ENCODE measurements around the gene TBC1D9B. TPM values are rescaled to one million over a fixed set of nuclear protein-coding genes. Genes with fewer than 3 reads are reported as not detected.

The TBC1D9B gene
- total RNA-seq, 4 donors from 2014 or later = 97.5 to 177 (median 116) TPM

- Histone ChIP-seq H3K4me1 (no peaks in the 10 kb centered on the region), H3K27me3 (no peaks in the 10 kb centered on the region), H3K27ac (no peak overlapping the region), H3K36me3 (peaks cover 98% of the 10 kb centered on the region), H3K9me3 (no peaks in the 10 kb centered on the region), H3K4me3 (no peak overlapping the region)
- WGBS = 91% methylated on average over 13 of the region's 13 CpGs
- TF ChIP-seq POLR2AphosphoS5 (IDR thresholded peaks at IDR 0.05) = no peak
- no peak for TF ChIP-seq POLR2A (IDR thresholded peaks at IDR 0.05)
- TF ChIP-seq EP300 (IDR thresholded peaks at IDR 0.05) = no peak
- TF ChIP-seq CTCF (IDR thresholded peaks at IDR 0.05) = no peak
- DNase-seq (ENCODE audit: low spot score in 2 of 2) = no peak
Observed at GRCh38 chr5:179889885-179890284, 17.8 kb downstream of the TBC1D9B start.

GRCh38 chr5:179887802-179888201 lies 19.9 kb downstream of the TBC1D9B start:
- Histone ChIP-seq H3K27me3 (no peaks in the 10 kb centered on the region), H3K4me1 (no peaks in the 10 kb centered on the region), H3K27ac (no peak overlapping the region), H3K4me3 (no peak overlapping the region), H3K9me3 (no peaks in the 10 kb centered on the region), H3K36me3 (peaks cover 94% of the 10 kb centered on the region)
- no peak for TF ChIP-seq POLR2AphosphoS5 (IDR thresholded peaks at IDR 0.05)
- TF ChIP-seq CTCF (IDR thresholded peaks at IDR 0.05) = no peak
- no peak for TF ChIP-seq POLR2A (IDR thresholded peaks at IDR 0.05)
- TF ChIP-seq EP300 (IDR thresholded peaks at IDR 0.05) = no peak
- 97% methylated on average over 6 of the region's 6 CpGs for WGBS
- no peak for DNase-seq (ENCODE audit: low spot score in 2 of 2)

- H3K36me3 ChIP-seq = peaks cover 87% of the 10 kb centered on the region
- H3K27me3 ChIP-seq = no peaks in the 10 kb centered on the region
- no peak overlapping the region for H3K27ac ChIP-seq
- no peak overlapping the region for H3K4me3 ChIP-seq
- DNase-seq (ENCODE audit: low spot score in 2 of 2) = no peak
- no peaks in the 10 kb centered on the region for H3K4me1 ChIP-seq
- H3K9me3 ChIP-seq = no peaks in the 10 kb centered on the region
- 95% methylated on average over 11 of the region's 11 CpGs for WGBS
- no peak for TF ChIP-seq POLR2AphosphoS5 (IDR thresholded peaks at IDR 0.05)
- TF ChIP-seq EP300 (IDR thresholded peaks at IDR 0.05) = no peak
- TF ChIP-seq CTCF (IDR thresholded peaks at IDR 0.05) = no peak
- no peak for TF ChIP-seq POLR2A (IDR thresholded peaks at IDR 0.05)
Observed at GRCh38 chr5:179887095-179887494, 20.6 kb downstream of the TBC1D9B start.

- H3K36me3 ChIP-seq = peaks cover 79% of the 10 kb centered on the region
Observed at GRCh38 chr5:179886190-179886911, 21.3 kb downstream of the TBC1D9B start.

More at GRCh38 chr5:179886190-179886911, 21.3 kb downstream of the TBC1D9B start:
- 76% methylated on average over 14 of the region's 14 CpGs for WGBS
- no peak for DNase-seq (ENCODE audit: low spot score in 2 of 2)
- TF ChIP-seq EP300 (IDR thresholded peaks at IDR 0.05) (no peak), POLR2AphosphoS5 (IDR thresholded peaks at IDR 0.05) (no peak), CTCF (IDR thresholded peaks at IDR 0.05) (no peak), POLR2A (IDR thresholded peaks at IDR 0.05) (no peak)
- no peak overlapping the region for H3K27ac ChIP-seq
- H3K27me3 ChIP-seq = no peaks in the 10 kb centered on the region
- no peaks in the 10 kb centered on the region for H3K4me1 ChIP-seq
- no peak overlapping the region for H3K4me3 ChIP-seq
- H3K9me3 ChIP-seq = no peaks in the 10 kb centered on the region
